Osteoblast (primary cell): ENCODE results near the gene C3orf20. TPM values are rescaled to one million over a fixed set of nuclear protein-coding genes. Genes with fewer than 3 reads are reported as not detected.

Experiments used
- DNase-seq: peaks from one replicate; pipeline ENCODE4 v3.0.0; 2011; ENCODE audit warnings: low spot score, mixed read lengths; ENCODE audit not compliant: insufficient read length; ENCODE audit errors: missing footprints
- H2AFZ ChIP-seq: 2 replicates; pipeline ENCODE4 v1.6.0; 2011; ENCODE audit warnings: mild to moderate bottlenecking, low read length
- H3K27ac ChIP-seq: 2 replicates; pipeline ENCODE4 v1.5.1; 2011; ENCODE audit warnings: mild to moderate bottlenecking, low read depth, low read length, moderate library complexity
- H3K27me3 ChIP-seq: 2 replicates; pipeline ENCODE4 v1.6.0; 2012; ENCODE audit warnings: mild to moderate bottlenecking, control low read depth, inconsistent platforms, low read length, moderate library complexity; ENCODE audit not compliant: insufficient read depth
- H3K36me3 ChIP-seq: 2 replicates; pipeline ENCODE4 v1.5.1; 2011; ENCODE audit warnings: mild to moderate bottlenecking, low read length, control low read depth, moderate library complexity; ENCODE audit not compliant: insufficient read depth
- H3K4me1 ChIP-seq: 2 replicates; pipeline ENCODE4 v1.5.1; 2011; ENCODE audit warnings: mild to moderate bottlenecking, low read length, control low read depth, moderate library complexity; ENCODE audit not compliant: insufficient read depth
- H3K4me2 ChIP-seq: 2 replicates; pipeline ENCODE4 v1.6.0; 2011; ENCODE audit warnings: mild to moderate bottlenecking, low read length; ENCODE audit not compliant: insufficient read depth
- H3K4me3 ChIP-seq: fragments of 200-600 bp; sonication (generic); 3 replicates; pipeline ENCODE4 v1.5.1; 2012; ENCODE audit warnings: mild to moderate bottlenecking, low read length, inconsistent platforms; ENCODE audit not compliant: insufficient read depth
- H3K79me2 ChIP-seq: 2 replicates; pipeline ENCODE4 v1.6.0; 2012; ENCODE audit warnings: mild to moderate bottlenecking, low read length, control low read depth, inconsistent platforms; ENCODE audit not compliant: insufficient read depth
- H3K9me3 ChIP-seq: 2 replicates; pipeline ENCODE4 v1.5.1; 2011; ENCODE audit warnings: low read depth, low read length, control low read depth
- H4K20me1 ChIP-seq: 2 replicates; pipeline ENCODE4 v1.6.0; 2012; ENCODE audit warnings: mild to moderate bottlenecking, low read length, control low read depth; ENCODE audit not compliant: insufficient read depth
- CTCF ChIP-seq: IDR thresholded peaks from 2 replicates; pipeline ENCODE4 v1.5.1; 2011; ENCODE audit warnings: mild to moderate bottlenecking, low read depth, low read length, moderate library complexity; ENCODE audit errors: extremely low read depth
- total RNA-seq: library from RNA; depleted of rRNA; stranded (reverse); fragments of >200 nt; gene quantifications from 2 replicates; pipeline ENCODE4 v1.2.3, GENCODE V29; 2012

Gene C3orf20
- total RNA-seq, 1 donor, result under 0.01 TPM

- Histone ChIP-seq H4K20me1 (no peaks in the 10 kb centered on the region), H2AFZ (no peak overlapping the region), H3K4me3 (no peak overlapping the region), H3K79me2 (no peaks in the 10 kb centered on the region), H3K36me3 (no peaks in the 10 kb centered on the region), H3K4me1 (no peaks in the 10 kb centered on the region), H3K27ac (no peak overlapping the region), H3K4me2 (no peak overlapping the region), H3K9me3 (no peaks in the 10 kb centered on the region), H3K27me3 (no peaks in the 10 kb centered on the region)
- TF ChIP-seq CTCF, result no peak
- DNase-seq, result peak; percentile 30
Measured at GRCh38 chr3:14758297-14758696, 83.4 kb downstream of the C3orf20 start.

GRCh38 chr3:14758959-14759358 lies 84.0 kb downstream of the C3orf20 start:
- Histone ChIP-seq H3K27me3 (no peaks in the 10 kb centered on the region), H3K4me3 (no peak overlapping the region), H3K4me2 (no peak overlapping the region), H3K9me3 (no peaks in the 10 kb centered on the region), H4K20me1 (no peaks in the 10 kb centered on the region), H3K27ac (no peak overlapping the region), H3K4me1 (no peaks in the 10 kb centered on the region), H3K36me3 (no peaks in the 10 kb centered on the region), H3K79me2 (no peaks in the 10 kb centered on the region), H2AFZ (no peak overlapping the region)
- TF ChIP-seq CTCF, result no peak
- peak; percentile 48 for DNase-seq

GRCh38 chr3:14760185-14760584 lies 85.2 kb downstream of the C3orf20 start:
- Histone ChIP-seq H3K9me3 (no peaks in the 10 kb centered on the region), H3K4me2 (no peak overlapping the region), H2AFZ (no peak overlapping the region), H3K36me3 (no peaks in the 10 kb centered on the region), H3K4me1 (no peaks in the 10 kb centered on the region), H3K27ac (no peak overlapping the region), H3K4me3 (no peak overlapping the region), H3K79me2 (no peaks in the 10 kb centered on the region), H4K20me1 (no peaks in the 10 kb centered on the region), H3K27me3 (no peaks in the 10 kb centered on the region)
- TF ChIP-seq CTCF, result no peak
- peak; percentile 11 for DNase-seq

GRCh38 chr3:14761121-14761672 lies 86.3 kb downstream of the C3orf20 start:
- Histone ChIP-seq H4K20me1 (no peaks in the 10 kb centered on the region), H3K36me3 (no peaks in the 10 kb centered on the region), H3K27me3 (no peaks in the 10 kb centered on the region), H3K4me2 (no peak overlapping the region), H3K4me3 (no peak overlapping the region), H2AFZ (no peak overlapping the region), H3K4me1 (no peaks in the 10 kb centered on the region), H3K27ac (no peak overlapping the region), H3K79me2 (no peaks in the 10 kb centered on the region), H3K9me3 (no peaks in the 10 kb centered on the region)
- TF ChIP-seq CTCF, result no peak
- no peak for DNase-seq
